Endothelial cell of umbilical vein (primary cell): ENCODE measurements around the gene PATE4. TPM values are rescaled to one million over a fixed set of nuclear protein-coding genes. Genes with fewer than 3 reads are reported as not detected.

Source experiments
- BruUV-seq: library from RNA; stranded (reverse); fragments of 400-500 nt; replicated peaks from 2 replicates; lab custom pipeline; 2021; lab: Mats Ljungman, UMichigan
- CTCF ChIA-PET: fragments of 300-600, 350-600 bp; sonication (Branson Sonifier 250); formaldehyde crosslinking; loops from one replicate; lab custom pipeline; 2021; ENCODE audit warnings: antibody characterized with exemption, inconsistent platforms; lab: Charles Lee
- POLR2A ChIA-PET: fragments of 300-600, 350-600 bp; sonication (Branson Sonifier 250); formaldehyde crosslinking; loops from one replicate; lab custom pipeline; 2021; ENCODE audit warnings: antibody characterized with exemption, inconsistent platforms; lab: Charles Lee
- DNase-seq: peaks from one replicate; pipeline ENCODE4 v3.0.0-alpha.2; 2011; ENCODE audit warnings: low read depth, low spot score
- FAIRE-seq: peaks from 2 replicates; lab custom pipeline; 2011; peaks lifted over from hg19 to GRCh38; lab: Jason Lieb, UNC
- H2AFZ ChIP-seq: 2 replicates; pipeline ENCODE4 v1.6.0; 2012; ENCODE audit warnings: low read depth, low read length, control low read depth, inconsistent platforms
- H3K27ac ChIP-seq: 2 replicates; pipeline ENCODE4 v1.5.1; 2011; ENCODE audit warnings: low read depth, mild to moderate bottlenecking, control low read depth, low read length, moderate library complexity; ENCODE audit not compliant: insufficient read depth
- H3K27me3 ChIP-seq, 2 experiments: 2 replicates each; pipeline versions ENCODE4 v1.6.0 to v1.6.1; 2011; ENCODE audit warnings: low read length in 2 of 2, mixed read lengths in 1 of 2; ENCODE audit not compliant: control insufficient read depth in 2 of 2, insufficient read depth in 2 of 2
- H3K36me3 ChIP-seq, 2 experiments: 2 replicates in 1 of 2; 3 replicates in 1 of 2; pipeline ENCODE4 v1.5.1; 2011; ENCODE audit warnings: low read length in 2 of 2, mild to moderate bottlenecking in 1 of 2, moderate library complexity in 1 of 2; ENCODE audit not compliant: control insufficient read depth in 2 of 2, insufficient read depth in 2 of 2; ENCODE audit errors: extremely low read depth in 1 of 2
- H3K4me1 ChIP-seq: 3 replicates; pipeline ENCODE4 v1.5.1; 2011; ENCODE audit warnings: mild to moderate bottlenecking, low read length; ENCODE audit not compliant: control insufficient read depth, insufficient read depth; ENCODE audit errors: extremely low read depth
- H3K4me2 ChIP-seq: 2 replicates; pipeline ENCODE4 v1.6.1; 2011; ENCODE audit warnings: low read length, control low read depth, mixed read lengths; ENCODE audit not compliant: insufficient read depth
- H3K4me3 ChIP-seq, 3 experiments: fragments of 200-600 bp in 1 of 3; sonication (generic), shearing (Covaris generic) in 1 of 3; replicated peaks in 1 of 3; 2 replicates each; pipeline ENCODE4 v1.5.1; 2011 to 2016; ENCODE audit warnings: control low read depth in 3 of 3, low read length in 3 of 3, mild to moderate bottlenecking in 2 of 3, inconsistent platforms in 1 of 3, low read depth in 1 of 3, moderate library complexity in 1 of 3; ENCODE audit not compliant: insufficient read depth in 1 of 3
- H3K79me2 ChIP-seq: 2 replicates; pipeline ENCODE4 v1.6.0; 2012; ENCODE audit warnings: low read length, inconsistent platforms; ENCODE audit not compliant: control insufficient read depth, insufficient read depth
- H3K9ac ChIP-seq: replicated peaks from 2 replicates; pipeline ENCODE3; 2011; ENCODE audit warnings: low read length, control low read depth; ENCODE audit not compliant: insufficient read depth; ENCODE audit errors: extremely low read depth
- H3K9me1 ChIP-seq: replicated peaks from 3 replicates; pipeline ENCODE4 v1.6.0; 2011; ENCODE audit warnings: mild to moderate bottlenecking, low read length; ENCODE audit not compliant: control insufficient read depth, insufficient read depth; ENCODE audit errors: extremely low read depth
- H3K9me3 ChIP-seq: replicated peaks from 2 replicates; pipeline ENCODE4 v1.5.1; 2012; ENCODE audit warnings: low read length, inconsistent platforms; ENCODE audit not compliant: control insufficient read depth, insufficient read depth
- H4K20me1 ChIP-seq: replicated peaks from 2 replicates; pipeline ENCODE3; 2011; ENCODE audit warnings: mild to moderate bottlenecking, low read length; ENCODE audit not compliant: control insufficient read depth, insufficient read depth; ENCODE audit errors: extremely low read depth
- EZH2 ChIP-seq: IDR thresholded peaks from 2 replicates; pipeline ENCODE4 v1.6.1; 2012; ENCODE audit warnings: borderline replicate concordance, low read depth, mild to moderate bottlenecking, moderate library complexity, low read length, inconsistent platforms; ENCODE audit not compliant: severe bottlenecking
- FOS ChIP-seq: IDR thresholded peaks from 2 replicates; pipeline ENCODE4 v1.6.1; 2011; ENCODE audit warnings: mild to moderate bottlenecking, low read length, moderate library complexity, borderline replicate concordance; ENCODE audit not compliant: insufficient read depth
- GATA2 ChIP-seq: IDR thresholded peaks from 2 replicates; pipeline ENCODE4 v1.7.0; 2011; ENCODE audit warnings: low read depth, mild to moderate bottlenecking, moderate library complexity, mixed read lengths, low read length; ENCODE audit not compliant: insufficient read length, insufficient read depth
- JUN ChIP-seq: IDR thresholded peaks from 2 replicates; pipeline ENCODE4 v1.6.1; 2011; ENCODE audit warnings: borderline replicate concordance, low read depth; ENCODE audit not compliant: insufficient read length, insufficient read depth
- MYC ChIP-seq: IDR thresholded peaks from one replicate; pipeline ENCODE4 v1.6.1; 2011; ENCODE audit warnings: mild to moderate bottlenecking, low read depth, low read length
- POLR2A ChIP-seq: IDR thresholded peaks from 2 replicates; pipeline ENCODE4 v1.6.1; 2012; ENCODE audit warnings: low read depth, mild to moderate bottlenecking, control low read depth, low read length
- POLR2AphosphoS5 ChIP-seq: IDR thresholded peaks from 2 replicates; pipeline ENCODE4 v1.6.1; 2012; ENCODE audit warnings: low read depth, mild to moderate bottlenecking, control low read depth, low read length, moderate library complexity; ENCODE audit not compliant: insufficient read depth
- dilution Hi-C: fragments of 300-500 bp; cut with MboI; formaldehyde crosslinking; loops from one replicate; pipeline ENCODE4 v1.15.0; 2019; ENCODE audit warnings: low sequenced_read_pairs; ENCODE audit not compliant: extremely low pct_ligation_motif_present
- intact Hi-C: fragments of 100-400 bp; cut with micrococcal nuclease; formaldehyde crosslinking; loops from one replicate; pipeline ENCODE4 v1.10.0; 2022
- polyA plus RNA-seq, 4 experiments: library from polyadenylated mRNA; depleted of rRNA in 3 of 4; stranded (reverse) in 3 of 4; unstranded in 1 of 4; fragments of >200 nt; gene quantifications; 2 replicates each; pipeline versions ENCODE4 v1.2.1 to v1.2.3, GENCODE V29; 2011 to 2012; ENCODE audit warnings: missing spikeins in 1 of 4
- total RNA-seq: library from RNA; stranded (reverse); gene quantifications from 2 replicates; pipeline ENCODE4 v1.2.3, GENCODE V29; 2021
- TF ChIP-seq, protein P1 (sequence below): IDR thresholded peaks from 2 replicates; pipeline ENCODE4 v1.6.1; 2011; ENCODE audit not compliant: insufficient read depth, insufficient read length
- TF ChIP-seq, protein P2 (sequence below), 2 donors: IDR thresholded peaks; 1 replicate in 1 of 2; 2 replicates in 1 of 2; pipeline ENCODE4 v1.5.1; 2011; ENCODE audit warnings: low read length in 2 of 2, mild to moderate bottlenecking in 2 of 2, moderate library complexity in 2 of 2, control low read depth in 1 of 2, inconsistent platforms in 1 of 2, low read depth in 1 of 2; ENCODE audit not compliant: insufficient read depth in 1 of 2; ENCODE audit errors: extremely low read depth in 1 of 2

The PATE4 gene
- total and polyA plus RNA-seq, 2 donors (not counting 3 experiments of a cell fraction or from before 2014, with no cell fraction given): not detected

DNA sequence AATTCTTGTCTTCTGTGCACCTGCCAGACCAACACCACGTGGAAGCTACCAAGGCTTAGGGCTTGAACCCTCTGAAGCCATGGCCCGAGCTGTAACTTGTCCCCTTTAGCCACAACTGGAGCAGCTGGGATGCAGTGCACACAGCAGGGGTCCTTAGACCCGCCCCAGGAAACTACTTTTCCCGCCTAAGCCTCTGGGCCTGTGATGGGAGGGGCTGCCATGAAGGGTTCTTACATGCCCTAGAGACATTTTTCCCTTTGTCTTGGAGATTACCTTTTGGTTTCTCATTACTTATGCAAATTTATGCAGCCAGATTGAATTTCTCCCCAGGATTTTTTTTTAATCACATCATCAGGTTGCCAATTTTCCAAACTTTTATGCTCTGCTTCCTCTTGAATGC lies 35.5 kb upstream of the PATE4 start:
- Histone ChIP-seq H4K20me1 (no peaks in the 10 kb centered on the region), H3K9me3 (no peaks in the 10 kb centered on the region), H3K79me2 (no peaks in the 10 kb centered on the region), H3K9me1 (no peaks in the 10 kb centered on the region), H3K9ac (no peak overlapping the region), H3K4me1 (no peaks in the 10 kb centered on the region), H3K27me3 (no peaks in the 10 kb centered on the region), H3K27ac (no peak overlapping the region), H2AFZ (no peak overlapping the region), H3K4me2 (no peak overlapping the region), H3K36me3 (no peaks in the 10 kb centered on the region), H3K4me3 (no peak overlapping the region)
- TF ChIP-seq FOS: no peak
- TF ChIP-seq POLR2AphosphoS5: no peak
- ChIA-PET POLR2A (no interaction called here), CTCF (no interaction called here)
- FAIRE-seq: no peak
- dilution Hi-C loops (no loop called here), intact Hi-C loops (no loop called here)
- no TSS peak for BruUV-seq
- DNase-seq: no peak

DNA sequence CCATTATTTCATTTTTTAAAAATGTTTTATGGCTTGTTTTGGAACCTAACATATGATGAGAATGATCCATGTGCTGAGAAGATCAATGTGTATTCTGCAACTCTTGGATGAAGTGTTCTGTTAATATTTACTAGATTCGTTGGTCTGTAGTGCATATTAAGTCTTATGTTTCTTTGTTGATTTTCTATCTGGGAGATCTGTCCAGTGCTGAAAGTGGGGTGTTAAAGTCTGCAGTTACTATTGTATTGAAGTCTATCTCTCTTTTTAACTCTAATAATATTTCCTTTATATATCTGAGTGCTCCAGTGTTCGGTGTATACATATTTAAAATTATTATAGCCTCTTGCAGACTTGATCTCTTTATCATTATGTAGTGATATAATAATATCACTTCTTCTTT lies 33.3 kb upstream of the PATE4 start:
- FAIRE-seq: no peak

More for the DNA sequence above, 33.3 kb upstream of the PATE4 start:
- no peak overlapping the region for H3K4me2 ChIP-seq
- H3K27ac ChIP-seq: no peak overlapping the region
- BruUV-seq: no TSS peak
- no peaks in the 10 kb centered on the region for H3K79me2 ChIP-seq
- H3K9me3 ChIP-seq: no peaks in the 10 kb centered on the region
- intact Hi-C loops (no loop called here), dilution Hi-C loops (no loop called here)
- no peaks in the 10 kb centered on the region for H3K9me1 ChIP-seq
- H4K20me1 ChIP-seq: no peaks in the 10 kb centered on the region
- TF ChIP-seq, protein P1, sequence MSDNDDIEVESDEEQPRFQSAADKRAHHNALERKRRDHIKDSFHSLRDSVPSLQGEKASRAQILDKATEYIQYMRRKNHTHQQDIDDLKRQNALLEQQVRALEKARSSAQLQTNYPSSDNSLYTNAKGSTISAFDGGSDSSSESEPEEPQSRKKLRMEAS: no peak
- TF ChIP-seq, protein P2, sequence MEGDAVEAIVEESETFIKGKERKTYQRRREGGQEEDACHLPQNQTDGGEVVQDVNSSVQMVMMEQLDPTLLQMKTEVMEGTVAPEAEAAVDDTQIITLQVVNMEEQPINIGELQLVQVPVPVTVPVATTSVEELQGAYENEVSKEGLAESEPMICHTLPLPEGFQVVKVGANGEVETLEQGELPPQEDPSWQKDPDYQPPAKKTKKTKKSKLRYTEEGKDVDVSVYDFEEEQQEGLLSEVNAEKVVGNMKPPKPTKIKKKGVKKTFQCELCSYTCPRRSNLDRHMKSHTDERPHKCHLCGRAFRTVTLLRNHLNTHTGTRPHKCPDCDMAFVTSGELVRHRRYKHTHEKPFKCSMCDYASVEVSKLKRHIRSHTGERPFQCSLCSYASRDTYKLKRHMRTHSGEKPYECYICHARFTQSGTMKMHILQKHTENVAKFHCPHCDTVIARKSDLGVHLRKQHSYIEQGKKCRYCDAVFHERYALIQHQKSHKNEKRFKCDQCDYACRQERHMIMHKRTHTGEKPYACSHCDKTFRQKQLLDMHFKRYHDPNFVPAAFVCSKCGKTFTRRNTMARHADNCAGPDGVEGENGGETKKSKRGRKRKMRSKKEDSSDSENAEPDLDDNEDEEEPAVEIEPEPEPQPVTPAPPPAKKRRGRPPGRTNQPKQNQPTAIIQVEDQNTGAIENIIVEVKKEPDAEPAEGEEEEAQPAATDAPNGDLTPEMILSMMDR (IDR thresholded peaks at IDR 0.05; ENCODE audit: extremely low read depth in 1 of 2, insufficient read depth in 1 of 2, low read depth in 1 of 2, low read length in 2 of 2): no peak
- no peak for TF ChIP-seq POLR2AphosphoS5
- TF ChIP-seq GATA2: no peak
- no peak for TF ChIP-seq EZH2
- TF ChIP-seq MYC: no peak
- no peak for TF ChIP-seq POLR2A
- TF ChIP-seq JUN: no peak
- no peak for TF ChIP-seq FOS
- H3K4me1 ChIP-seq: no peaks in the 10 kb centered on the region
- POLR2A ChIA-PET: no interaction called here
- no peaks in the 10 kb centered on the region for H3K27me3 ChIP-seq
- H3K4me3 ChIP-seq: no peak overlapping the region
- no peak overlapping the region for H3K9ac ChIP-seq
- no peak for DNase-seq
- no peak overlapping the region for H2AFZ ChIP-seq
- CTCF ChIA-PET: no interaction called here
- H3K36me3 ChIP-seq: no peaks in the 10 kb centered on the region
